ENCODE results near the gene ACAA1. TPM values are rescaled to one million over a fixed set of nuclear protein-coding genes. Genes with fewer than 3 reads are reported as not detected.

Gene ACAA1
- total RNA-seq, 4 donors from 2014 or later, result 123 to 324 (median 186) TPM

- TF ChIP-seq POLR2A (IDR thresholded peaks at IDR 0.05), result no peak
- TF ChIP-seq CTCF (IDR thresholded peaks at IDR 0.05), result no peak
- Histone ChIP-seq H3K27ac (no peak overlapping the region), H3K27me3 (no peaks in the 10 kb centered on the region), H3K9me3 (no peaks in the 10 kb centered on the region), H3K4me3 (no peak overlapping the region), H3K36me3 (no peaks in the 10 kb centered on the region), H3K4me1 (no peaks in the 10 kb centered on the region)
- DNase-seq, result peak in 1 of 3 donors; percentile 21
Observed at GRCh38 chr3:38097446-38098375, 39.2 kb downstream of the ACAA1 start.

- TF ChIP-seq POLR2A (IDR thresholded peaks at IDR 0.05) (no peak), CTCF (IDR thresholded peaks at IDR 0.05) (no peak)
- no peaks in the 10 kb centered on the region for H3K9me3 ChIP-seq
- no peaks in the 10 kb centered on the region for H3K27me3 ChIP-seq
- H3K4me3 ChIP-seq, result no peak overlapping the region
- H3K4me1 ChIP-seq, result no peaks in the 10 kb centered on the region
- H3K36me3 ChIP-seq, result no peaks in the 10 kb centered on the region
- H3K27ac ChIP-seq, result no peak overlapping the region
- peak in 1 of 3 donors; percentile 16 for DNase-seq
Observed at GRCh38 chr3:38095669-38096483, 41.1 kb downstream of the ACAA1 start.

- H3K36me3 ChIP-seq, result no peaks in the 10 kb centered on the region
- no peaks in the 10 kb centered on the region for H3K27me3 ChIP-seq
- H3K9me3 ChIP-seq, result no peaks in the 10 kb centered on the region
- DNase-seq, result no peak
- TF ChIP-seq POLR2A (IDR thresholded peaks at IDR 0.05), result no peak
- TF ChIP-seq CTCF (IDR thresholded peaks at IDR 0.05), result no peak
- H3K4me1 ChIP-seq, result no peaks in the 10 kb centered on the region
- no peak overlapping the region for H3K27ac ChIP-seq
- H3K4me3 ChIP-seq, result no peak overlapping the region
Observed at GRCh38 chr3:38094999-38095398, 41.9 kb downstream of the ACAA1 start.

GRCh38 chr3:38090453-38090852, 46.5 kb downstream of the ACAA1 start:
- no peaks in the 10 kb centered on the region for H3K27me3 ChIP-seq
- peaks cover 0 to 8% (median 0%) of the 10 kb centered on the region in 4 donors for H3K9me3 ChIP-seq
- H3K36me3 ChIP-seq, result no peaks in the 10 kb centered on the region
- no peak for TF ChIP-seq POLR2A (IDR thresholded peaks at IDR 0.05)
- TF ChIP-seq CTCF (IDR thresholded peaks at IDR 0.05), result no peak
- no peak for DNase-seq
- H3K27ac ChIP-seq, result no peak overlapping the region
- no peaks in the 10 kb centered on the region for H3K4me1 ChIP-seq
- H3K4me3 ChIP-seq, result no peak overlapping the region

- H3K4me3 ChIP-seq, result no peak overlapping the region
Observed at GRCh38 chr3:38089163-38089562, 47.8 kb downstream of the ACAA1 start.

More at GRCh38 chr3:38089163-38089562, 47.8 kb downstream of the ACAA1 start:
- H3K27ac ChIP-seq, result no peak overlapping the region
- TF ChIP-seq POLR2A (IDR thresholded peaks at IDR 0.05), result no peak
- no peak for TF ChIP-seq CTCF (IDR thresholded peaks at IDR 0.05)
- no peaks in the 10 kb centered on the region for H3K36me3 ChIP-seq
- no peak for DNase-seq
- no peaks in the 10 kb centered on the region for H3K27me3 ChIP-seq
- H3K9me3 ChIP-seq, result peaks cover 0 to 9% (median 0%) of the 10 kb centered on the region in 4 donors
- no peaks in the 10 kb centered on the region for H3K4me1 ChIP-seq
